Trophoblast cell (in vitro differentiated cells and primary cell): ENCODE results near the gene CDC25C.
A peak's percentile ranks its signal among the peaks of the same experiment; 100 is the strongest.

Experiments used
- DNase-seq, 2 donors: peaks; one replicate each; pipeline ENCODE4 v3.0.0-alpha.2; 2016
- H2AFZ ChIP-seq: 2 replicates; pipeline ENCODE4 v1.6.1; 2013; ENCODE audit warnings: low read length, moderate library complexity, mild to moderate bottlenecking; ENCODE audit not compliant: insufficient read depth, poor library complexity
- H2AK5ac ChIP-seq: 2 replicates; pipeline ENCODE4 v1.6.1; 2013; ENCODE audit warnings: mild to moderate bottlenecking, low read length
- H2BK120ac ChIP-seq: 2 replicates; pipeline ENCODE4 v1.6.1; 2013; ENCODE audit warnings: low read length, mild to moderate bottlenecking, moderate library complexity; ENCODE audit not compliant: insufficient read depth, poor library complexity
- H2BK12ac ChIP-seq: 2 replicates; pipeline ENCODE4 v1.6.1; 2013; ENCODE audit warnings: mild to moderate bottlenecking, low read length, moderate library complexity
- H2BK5ac ChIP-seq: 2 replicates; pipeline ENCODE4 v1.6.1; 2013; ENCODE audit warnings: low read length, low read depth, moderate library complexity, mild to moderate bottlenecking; ENCODE audit not compliant: poor library complexity
- H3K14ac ChIP-seq: 2 replicates; pipeline ENCODE4 v1.6.1; 2013; ENCODE audit warnings: mild to moderate bottlenecking, low read length
- H3K18ac ChIP-seq: 2 replicates; pipeline ENCODE4 v1.6.1; 2013; ENCODE audit warnings: mild to moderate bottlenecking, low read length
- H3K23ac ChIP-seq: 2 replicates; pipeline ENCODE4 v1.6.1; 2013; ENCODE audit warnings: low read length
- H3K27ac ChIP-seq: 2 replicates; pipeline ENCODE4 v1.5.1; 2013; ENCODE audit warnings: low read depth, mild to moderate bottlenecking, inconsistent platforms, low read length, moderate library complexity
- H3K27me3 ChIP-seq: 2 replicates; pipeline ENCODE4 v1.6.1; 2013; ENCODE audit warnings: inconsistent platforms, mild to moderate bottlenecking, low read length, moderate library complexity; ENCODE audit not compliant: insufficient read depth
- H3K36me3 ChIP-seq, 2 experiments: 1 replicate in 1 of 2; 2 replicates in 1 of 2; pipeline ENCODE4 v1.6.1; 2013; ENCODE audit warnings: low read length in 2 of 2, mild to moderate bottlenecking in 2 of 2, moderate library complexity in 1 of 2; ENCODE audit not compliant: insufficient read depth in 2 of 2, control insufficient read depth in 1 of 2
- H3K4ac ChIP-seq: 2 replicates; pipeline ENCODE4 v1.6.1; 2013; ENCODE audit warnings: low read depth, mild to moderate bottlenecking, low read length, moderate library complexity
- H3K4me1 ChIP-seq, 2 experiments: 1 replicate in 1 of 2; 2 replicates in 1 of 2; pipeline ENCODE4 v1.6.1; 2013; ENCODE audit warnings: low read length in 2 of 2, mild to moderate bottlenecking in 2 of 2, moderate library complexity in 1 of 2; ENCODE audit not compliant: insufficient read depth in 2 of 2, control insufficient read depth in 1 of 2
- H3K4me2 ChIP-seq: 2 replicates; pipeline ENCODE4 v1.6.1; 2013; ENCODE audit warnings: inconsistent platforms, mild to moderate bottlenecking, low read length, moderate library complexity
- H3K4me3 ChIP-seq: 2 replicates; pipeline ENCODE4 v1.5.1; 2013; ENCODE audit warnings: mild to moderate bottlenecking, low read depth, low read length, inconsistent platforms
- H3K79me1 ChIP-seq: one replicate; pipeline ENCODE4 v1.6.1; 2013; ENCODE audit warnings: low read length
- H3K79me2 ChIP-seq: 2 replicates; pipeline ENCODE4 v1.6.1; 2013; ENCODE audit warnings: low read length, mild to moderate bottlenecking; ENCODE audit not compliant: control insufficient read depth, insufficient read depth, poor library complexity
- H3K9ac ChIP-seq: 2 replicates; pipeline ENCODE4 v1.6.1; 2013; ENCODE audit warnings: mild to moderate bottlenecking, low read length
- H3K9me3 ChIP-seq: 2 replicates; pipeline ENCODE4 v1.6.1; 2013; ENCODE audit warnings: low read depth, mild to moderate bottlenecking, control low read depth, inconsistent platforms, low read length; ENCODE audit not compliant: insufficient read depth
- H4K12ac ChIP-seq: 2 replicates; pipeline ENCODE4 v1.6.1; 2013; ENCODE audit warnings: low read depth, mild to moderate bottlenecking, low read length, moderate library complexity
- H4K8ac ChIP-seq: 2 replicates; pipeline ENCODE4 v1.6.1; 2013; ENCODE audit warnings: low read depth, mild to moderate bottlenecking, low read length, moderate library complexity
- H4K91ac ChIP-seq: one replicate; pipeline ENCODE4 v1.6.1; 2013; ENCODE audit warnings: low read depth, mild to moderate bottlenecking, low read length, moderate library complexity
- WGBS: extraction: QIAGEN DNeasy Blood & Tissue Kit; methylation state at CpG from one replicate; pipeline ENCODE4 v1.1.7; 2013; ENCODE audit warnings: missing lambda C conversion rate; ENCODE audit not compliant: insufficient read length, insufficient coverage; ENCODE audit errors: extremely low coverage; 5-methylcytosine and 5-hydroxymethylcytosine counted together

Gene CDC25C

GRCh38 chr5:138275895-138276294, 55.7 kb downstream of the CDC25C start:
- no peaks in the 10 kb centered on the region for H3K36me3 ChIP-seq
- no peak overlapping the region for H3K4ac ChIP-seq
- H2AFZ ChIP-seq: no peak overlapping the region
- H3K4me2 ChIP-seq: no peak overlapping the region
- no peak overlapping the region for H4K8ac ChIP-seq
- no peaks in the 10 kb centered on the region for H3K79me2 ChIP-seq
- H3K27me3 ChIP-seq: peaks cover 14% of the 10 kb centered on the region
- no peak overlapping the region for H4K91ac ChIP-seq
- H3K27ac ChIP-seq: no peak overlapping the region
- H2BK12ac ChIP-seq: no peak overlapping the region
- no peak overlapping the region for H3K23ac ChIP-seq
- no peak overlapping the region for H3K9ac ChIP-seq
- H2BK120ac ChIP-seq: no peak overlapping the region
- H4K12ac ChIP-seq: no peak overlapping the region
- no peaks in the 10 kb centered on the region for H3K9me3 ChIP-seq
- no peak for DNase-seq
- no peak overlapping the region for H2BK5ac ChIP-seq
- no peak overlapping the region for H3K14ac ChIP-seq
- H2AK5ac ChIP-seq: no peak overlapping the region
- no peak overlapping the region for H3K18ac ChIP-seq
- H3K4me1 ChIP-seq: peaks cover 0 to 2% of the 10 kb centered on the region in 2 experiments
- H3K79me1 ChIP-seq: no peaks in the 10 kb centered on the region
- no CpG with 5 or more reads among the region's 1 CpG for WGBS
- no peak overlapping the region for H3K4me3 ChIP-seq

GRCh38 chr5:138275379-138275782, 56.2 kb downstream of the CDC25C start:
- H3K4ac ChIP-seq: no peak overlapping the region
- peaks cover 0 to 2% of the 10 kb centered on the region in 2 experiments for H3K4me1 ChIP-seq
- WGBS: no CpG with 5 or more reads among the region's 3 CpGs
- no peak overlapping the region for H2BK5ac ChIP-seq
- no peak overlapping the region for H3K14ac ChIP-seq
- H4K8ac ChIP-seq: no peak overlapping the region
- no peak overlapping the region for H3K4me3 ChIP-seq
- no peaks in the 10 kb centered on the region for H3K36me3 ChIP-seq
- H2AK5ac ChIP-seq: no peak overlapping the region
- DNase-seq: no peak
- no peak overlapping the region for H3K18ac ChIP-seq
- no peak overlapping the region for H2AFZ ChIP-seq
- peaks cover 14% of the 10 kb centered on the region for H3K27me3 ChIP-seq
- no peak overlapping the region for H4K12ac ChIP-seq
- H2BK120ac ChIP-seq: no peak overlapping the region
- H2BK12ac ChIP-seq: no peak overlapping the region
- H3K4me2 ChIP-seq: no peak overlapping the region
- H3K9ac ChIP-seq: no peak overlapping the region
- no peaks in the 10 kb centered on the region for H3K79me2 ChIP-seq
- no peak overlapping the region for H4K91ac ChIP-seq
- no peak overlapping the region for H3K27ac ChIP-seq
- no peak overlapping the region for H3K23ac ChIP-seq
- H3K9me3 ChIP-seq: no peaks in the 10 kb centered on the region
- H3K79me1 ChIP-seq: no peaks in the 10 kb centered on the region

GRCh38 chr5:138274189-138274853, 57.3 kb downstream of the CDC25C start, which contains the start of gene GFRA3:
GFRA3 (minus strand) TSS chr5:138274621; CDS start chr5:138274424, 197 bp downstream.
- H3K9ac ChIP-seq: no peak within 1 kb of the TSS
- WGBS: no CpG with 5 or more reads among the region's 62 CpGs
- H3K79me2 ChIP-seq: no peaks in the 10 kb centered on the region

GRCh38 chr5:138273834-138274188, 57.8 kb downstream of the CDC25C start:
- no peak for DNase-seq
- peaks cover 0 to 2% of the 10 kb centered on the region in 2 experiments for H3K4me1 ChIP-seq
- H2AK5ac ChIP-seq: no peak overlapping the region
- no peaks in the 10 kb centered on the region for H3K36me3 ChIP-seq
- H3K14ac ChIP-seq: no peak overlapping the region
- H4K12ac ChIP-seq: no peak overlapping the region
- no peak overlapping the region for H2BK120ac ChIP-seq
- H3K4me3 ChIP-seq: peak overlapping the region; percentile 10
- H3K79me1 ChIP-seq: no peaks in the 10 kb centered on the region
- no peak overlapping the region for H2AFZ ChIP-seq
- H3K4me2 ChIP-seq: peak overlapping the region; percentile 73
- H3K4ac ChIP-seq: no peak overlapping the region
- H4K8ac ChIP-seq: no peak overlapping the region
- no peak overlapping the region for H3K9ac ChIP-seq
- no CpG with 5 or more reads among the region's 6 CpGs for WGBS
- H2BK5ac ChIP-seq: no peak overlapping the region
- H4K91ac ChIP-seq: no peak overlapping the region
- no peak overlapping the region for H3K27ac ChIP-seq
- H3K9me3 ChIP-seq: no peaks in the 10 kb centered on the region
- no peak overlapping the region for H3K18ac ChIP-seq
- H3K79me2 ChIP-seq: no peaks in the 10 kb centered on the region
- H3K23ac ChIP-seq: no peak overlapping the region
- no peak overlapping the region for H2BK12ac ChIP-seq
- H3K27me3 ChIP-seq: peaks cover 14% of the 10 kb centered on the region

More at GRCh38 chr5:138274189-138274853, 57.3 kb downstream of the CDC25C start, which contains the start of gene GFRA3:
- Histone ChIP-seq H3K4me1 (peaks cover 0 to 2% of the 10 kb centered on the region in 2 experiments), H3K79me1 (no peaks in the 10 kb centered on the region), H2BK120ac (no peak within 1 kb of the TSS), H3K27ac (no peak within 1 kb of the TSS), H3K36me3 (no peaks in the 10 kb centered on the region), H3K4me3 (peak within 1 kb of the TSS; percentile 10), H3K27me3 (peaks cover 14% of the 10 kb centered on the region), H4K8ac (no peak within 1 kb of the TSS), H2AK5ac (no peak within 1 kb of the TSS), H4K12ac (no peak within 1 kb of the TSS), H3K18ac (no peak within 1 kb of the TSS), H2BK5ac (no peak within 1 kb of the TSS), H3K4ac (no peak within 1 kb of the TSS), H2AFZ (no peak within 1 kb of the TSS), H3K4me2 (peak within 1 kb of the TSS; percentile 73), H3K9me3 (no peaks in the 10 kb centered on the region), H4K91ac (no peak within 1 kb of the TSS), H2BK12ac (no peak within 1 kb of the TSS), H3K14ac (no peak within 1 kb of the TSS), H3K23ac (no peak within 1 kb of the TSS)
- DNase-seq: no peak
